Sigmoid colon (tissue), 4 donors: ENCODE measurements around the gene HLF.

Source experiments
- CTCF ChIP-seq, 4 experiments: fragments of 450-650 bp in 3 of 4; fragments of 200-600 bp in 1 of 4; IDR thresholded peaks; one replicate each; pipeline ENCODE4 v1.5.1; 2016 to 2019; ENCODE audit warnings: antibody characterized with exemption in 4 of 4, mild to moderate bottlenecking in 3 of 4, moderate library complexity in 2 of 4
- EP300 ChIP-seq, 4 donors: sonication (generic); formaldehyde crosslinking; IDR thresholded peaks; one replicate each; pipeline ENCODE4 v1.6.1; 2017; ENCODE audit warnings: antibody characterized with exemption in 4 of 4
- POLR2A ChIP-seq, 2 donors: fragments of 450-650 bp; IDR thresholded peaks; one replicate each; pipeline ENCODE4 v1.6.1; 2016; ENCODE audit warnings: antibody characterized with exemption in 2 of 2, mild to moderate bottlenecking in 2 of 2, moderate library complexity in 2 of 2
- POLR2AphosphoS5 ChIP-seq, 4 donors: sonication (generic); formaldehyde crosslinking; IDR thresholded peaks; one replicate each; pipeline ENCODE4 v1.6.1; 2017; ENCODE audit warnings: antibody characterized with exemption in 4 of 4

DNA sequence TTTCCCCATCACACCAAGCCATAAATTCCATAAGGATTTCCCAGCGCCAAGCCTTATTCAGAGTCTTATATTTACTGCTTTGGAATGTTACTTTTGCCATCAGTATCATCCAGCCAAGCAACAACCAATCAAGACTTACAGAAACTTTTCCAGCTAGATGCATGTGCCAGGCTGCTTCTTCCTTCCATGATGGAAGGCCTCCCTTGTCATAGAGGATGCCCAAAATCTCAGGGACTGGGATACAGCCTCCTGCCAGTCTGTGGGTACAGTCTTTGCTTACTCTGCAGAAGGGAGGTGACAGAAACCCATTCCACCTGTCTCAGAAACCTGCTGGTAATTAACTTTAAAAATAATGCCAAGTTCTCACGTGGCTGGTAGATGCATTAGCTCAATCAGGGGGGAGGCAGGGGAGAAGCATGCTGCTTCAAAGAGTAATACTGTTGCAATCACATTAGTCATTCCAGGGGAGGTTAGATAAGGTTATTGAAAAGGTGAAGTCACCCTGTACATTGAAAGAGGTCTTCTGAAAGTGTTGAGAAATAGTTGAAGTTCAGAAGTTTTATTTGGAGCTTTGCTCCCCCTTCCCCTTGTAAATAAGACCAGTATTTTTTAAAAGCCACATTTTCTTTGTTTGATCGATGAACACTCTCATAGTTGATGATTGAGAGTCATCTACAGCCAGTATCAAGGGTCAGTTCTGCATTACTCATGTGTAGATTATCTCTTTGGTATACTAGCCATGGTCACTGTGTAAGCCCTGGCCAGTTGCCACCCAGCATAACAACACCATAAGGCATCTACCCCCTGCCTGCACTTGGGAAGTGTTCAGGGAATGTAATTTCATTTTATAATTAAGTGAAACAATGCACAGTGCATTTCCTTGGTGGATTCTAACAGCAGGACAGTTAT lies 22.2 kb downstream of the HLF start:
- TF ChIP-seq CTCF (IDR thresholded peaks at IDR 0.05) (no peak), POLR2A (IDR thresholded peaks at IDR 0.05) (no peak), EP300 (IDR thresholded peaks at IDR 0.05) (no peak), POLR2AphosphoS5 (IDR thresholded peaks at IDR 0.05) (no peak)
